Stimulated activated CD8-positive, alpha-beta memory T cell treated with anti-CD3 and anti-CD28 coated beads, Interleukin-7, amount 100 ng/mL, for 4 hours (primary cell): ENCODE results near the gene CHGA.

Source experiments
- DNase-seq, 2 donors: peaks; one replicate each; pipeline ENCODE4 v3.0.0-alpha.2; 2020; ENCODE audit warnings: low read depth in 2 of 2

CHGA gene

DNA sequence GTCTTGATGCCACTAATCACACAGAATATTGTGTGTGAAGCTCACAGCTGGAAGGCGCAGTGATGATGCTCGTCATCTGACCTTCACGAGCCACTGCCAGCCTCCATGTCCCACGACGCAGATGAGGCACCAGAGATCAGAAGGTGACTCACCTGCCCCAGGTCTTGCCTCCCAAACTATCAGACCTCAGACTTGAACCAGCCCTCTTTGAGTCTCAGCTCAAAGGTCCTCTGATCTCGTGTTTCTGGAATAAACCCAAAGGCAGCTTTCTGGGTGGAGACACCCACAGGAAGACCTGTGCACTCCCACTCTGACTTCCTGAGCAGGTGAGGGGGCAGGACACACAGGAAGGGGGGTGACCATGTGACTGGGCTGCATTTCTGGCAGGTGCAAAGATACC, 19.6 kb upstream of the CHGA start:
- peak; percentile 5 for DNase-seq

DNA sequence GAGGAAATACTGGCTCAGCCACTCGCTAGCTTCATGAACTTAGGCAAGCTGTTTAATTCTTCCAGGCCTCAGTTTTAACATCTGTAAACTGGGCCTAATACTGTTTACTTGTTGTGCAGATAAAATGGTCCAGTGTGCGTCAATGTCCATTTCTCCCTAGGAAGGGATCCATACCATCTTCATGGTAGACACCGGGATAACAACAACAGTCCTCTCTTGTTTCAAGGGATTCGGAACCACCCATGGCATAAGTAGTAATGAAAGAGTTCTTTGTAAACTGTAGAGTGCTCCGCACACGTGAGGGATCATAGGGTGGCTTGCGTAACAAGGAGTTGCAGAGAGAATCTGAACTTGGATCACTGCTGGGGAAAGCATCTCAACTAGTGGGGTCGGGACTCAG, 17.3 kb upstream of the CHGA start:
- no peak for DNase-seq

DNA sequence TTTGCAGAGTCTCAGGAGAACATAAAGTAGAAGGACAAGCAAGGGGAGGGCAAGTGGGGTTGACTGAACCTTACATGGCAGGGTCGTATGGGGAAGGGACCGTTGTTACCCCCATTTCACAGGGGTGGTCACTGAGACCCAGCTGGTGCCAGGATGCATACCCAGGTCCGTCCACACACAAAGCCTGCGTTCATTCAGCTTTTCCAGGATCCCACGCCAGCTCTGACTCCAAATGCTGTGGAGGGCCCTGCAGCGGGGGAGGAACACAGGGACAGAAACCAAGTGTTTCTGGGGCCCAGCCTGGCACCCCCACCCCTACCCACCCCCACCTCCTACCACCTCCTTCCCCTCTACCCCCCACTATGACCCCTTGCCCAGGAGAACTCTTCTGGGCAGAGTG, 16.5 kb upstream of the CHGA start:
- no peak for DNase-seq

DNA sequence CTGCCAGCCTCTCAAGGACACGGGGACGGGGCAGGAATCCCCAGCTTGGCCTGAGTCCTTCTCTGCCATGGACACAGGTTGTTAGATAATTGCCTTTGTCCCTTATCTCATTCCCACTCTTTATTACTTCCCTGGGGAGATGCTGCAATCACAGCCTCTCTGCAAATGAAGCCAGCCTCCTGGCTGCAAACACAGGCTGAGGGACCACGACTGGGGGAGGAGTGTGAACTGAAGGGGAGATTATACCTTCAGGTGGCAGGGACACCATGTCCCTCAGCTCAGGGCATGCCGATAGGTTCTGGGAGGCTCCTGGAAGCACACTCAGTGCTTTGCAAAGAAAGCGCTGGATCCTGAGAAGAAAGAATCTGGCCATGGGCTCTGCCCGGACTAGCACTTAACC, 16.1 kb upstream of the CHGA start:
- DNase-seq: no peak

DNA sequence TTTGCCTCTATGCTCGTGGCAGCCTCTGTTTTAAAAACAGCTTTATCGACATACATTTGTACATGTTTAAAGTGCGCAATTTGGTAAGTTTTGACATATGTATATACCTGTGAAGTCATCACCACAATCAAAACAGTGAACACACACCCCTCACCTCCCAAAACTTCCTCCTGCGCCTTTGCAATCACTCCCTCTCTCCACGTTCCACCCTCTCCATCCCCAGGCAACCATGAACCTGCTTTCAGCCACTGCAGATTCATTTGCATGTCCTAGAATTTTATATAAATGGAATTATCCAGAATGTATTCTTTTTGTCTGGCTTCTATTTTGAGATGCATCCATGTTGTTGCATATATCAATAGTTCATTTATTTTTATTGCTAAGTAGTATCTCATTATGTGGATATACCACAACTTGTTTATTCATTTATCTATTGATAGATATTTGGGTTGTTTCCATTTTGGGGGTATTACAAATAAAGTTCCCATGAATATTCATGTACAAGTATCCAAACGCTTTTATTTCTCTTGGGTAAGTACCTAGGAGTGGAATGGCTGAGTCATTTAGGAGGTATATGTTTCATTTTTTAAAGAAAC, 15.5 kb upstream of the CHGA start:
- DNase-seq: no peak

DNA sequence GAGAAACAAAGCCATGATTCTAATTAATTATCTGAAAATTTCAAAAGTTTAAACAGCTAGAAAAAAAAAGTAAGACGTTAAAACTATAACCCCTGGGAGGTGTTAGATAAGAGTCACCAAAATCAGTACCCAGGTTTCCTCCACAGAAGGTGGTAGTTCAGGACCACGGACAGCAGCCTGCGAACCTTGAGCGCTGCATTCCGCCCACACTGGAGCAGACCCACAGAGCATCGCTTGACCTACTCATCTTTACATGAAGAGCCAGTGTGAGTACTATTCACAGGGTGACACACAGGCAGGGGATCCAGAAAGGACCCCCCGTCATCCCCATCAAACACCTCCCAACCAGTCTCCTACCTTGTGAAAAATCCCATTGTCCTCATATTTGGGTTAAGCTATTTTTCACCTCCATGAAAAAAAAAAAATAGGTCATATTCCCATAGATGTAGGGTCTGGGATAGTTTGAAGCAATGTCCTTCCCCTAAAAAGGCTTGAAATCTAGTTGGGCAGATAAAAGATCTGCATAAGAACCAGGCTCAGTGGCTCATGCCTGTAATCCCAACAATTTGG, 8.8 kb upstream of the CHGA start:
- DNase-seq: no peak

DNA sequence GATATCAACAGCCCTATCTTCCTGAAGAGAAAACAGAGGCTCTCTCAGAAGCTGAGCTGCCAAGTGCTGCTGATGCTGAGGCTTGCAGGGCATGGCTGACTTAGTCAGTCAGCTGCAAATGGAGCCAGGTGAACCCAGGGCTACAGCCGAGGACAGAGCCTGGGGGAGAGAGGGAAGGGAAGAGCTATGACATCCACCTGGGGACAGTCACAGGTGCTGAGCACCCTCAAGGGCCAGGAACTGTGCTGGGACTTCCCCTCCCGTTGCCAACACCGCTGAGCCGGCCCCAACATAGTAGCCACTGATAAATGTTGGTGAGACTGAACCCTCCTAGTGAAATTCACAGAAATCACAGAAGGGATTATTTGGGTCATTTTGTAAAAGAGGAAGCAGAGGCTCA, 6.7 kb upstream of the CHGA start:
- DNase-seq: no peak

DNA sequence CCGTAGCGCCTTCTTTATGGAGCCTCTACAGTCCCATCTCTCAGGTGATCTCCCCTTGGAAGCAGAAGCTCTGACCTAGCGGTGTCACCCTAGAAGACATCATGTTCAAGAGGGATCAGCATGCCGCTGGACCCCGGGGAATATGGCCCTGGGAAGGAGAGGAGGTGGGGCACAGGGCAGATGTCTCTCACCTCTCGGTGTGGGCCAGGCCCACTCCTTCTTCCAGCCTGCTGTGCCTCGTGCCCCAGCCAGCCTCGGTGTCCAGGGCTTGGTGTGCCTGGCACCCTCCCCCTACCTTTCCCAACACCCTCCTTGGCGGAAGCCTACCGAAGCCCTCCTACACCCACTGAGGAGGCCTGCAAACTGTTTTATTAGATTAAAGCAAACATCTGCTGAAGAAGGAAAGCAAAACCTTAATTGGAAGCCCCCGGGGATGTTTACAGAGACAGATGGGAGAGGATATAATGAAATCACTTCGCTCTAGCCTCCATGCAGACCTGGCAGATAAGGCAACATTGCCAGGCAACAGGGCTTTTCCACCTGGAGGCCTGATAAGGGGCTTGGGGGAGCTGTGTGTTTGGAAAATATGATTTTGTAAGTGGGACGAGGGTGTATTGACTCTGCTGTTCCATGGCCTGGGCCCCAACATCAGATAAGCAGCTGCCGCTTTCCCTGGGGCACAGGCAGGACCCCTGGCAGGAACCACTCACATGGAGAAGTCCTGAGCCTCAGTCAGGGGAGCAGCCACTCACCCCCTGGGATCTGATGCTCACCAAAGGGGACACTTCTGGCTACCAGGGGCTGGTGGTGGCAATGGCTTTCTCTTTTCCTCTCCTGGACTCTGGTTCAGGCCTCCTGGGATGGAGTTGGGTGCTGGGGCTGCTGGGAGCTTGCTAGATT, 5.7 kb upstream of the CHGA start:
- DNase-seq: no peak

DNA sequence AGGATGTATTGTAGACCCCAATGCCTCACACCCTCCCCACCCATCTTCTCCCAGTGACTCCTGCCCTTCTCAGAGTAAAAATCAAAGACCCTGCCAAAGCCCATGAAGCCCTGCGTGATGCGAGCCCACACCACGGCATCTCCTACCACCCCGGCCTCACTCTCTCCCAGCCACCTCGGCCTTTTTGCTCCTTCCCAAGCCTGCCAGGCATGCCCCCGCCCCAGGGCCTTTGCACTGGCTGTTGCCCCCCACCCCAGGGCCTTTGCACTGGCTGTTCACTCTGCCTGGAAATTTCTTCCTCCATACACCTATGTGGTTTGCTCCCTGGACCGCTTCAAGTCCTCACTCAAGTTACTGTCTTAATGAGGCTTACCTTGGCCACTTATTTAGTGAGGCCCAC, 5.0 kb upstream of the CHGA start:
- DNase-seq: no peak

DNA sequence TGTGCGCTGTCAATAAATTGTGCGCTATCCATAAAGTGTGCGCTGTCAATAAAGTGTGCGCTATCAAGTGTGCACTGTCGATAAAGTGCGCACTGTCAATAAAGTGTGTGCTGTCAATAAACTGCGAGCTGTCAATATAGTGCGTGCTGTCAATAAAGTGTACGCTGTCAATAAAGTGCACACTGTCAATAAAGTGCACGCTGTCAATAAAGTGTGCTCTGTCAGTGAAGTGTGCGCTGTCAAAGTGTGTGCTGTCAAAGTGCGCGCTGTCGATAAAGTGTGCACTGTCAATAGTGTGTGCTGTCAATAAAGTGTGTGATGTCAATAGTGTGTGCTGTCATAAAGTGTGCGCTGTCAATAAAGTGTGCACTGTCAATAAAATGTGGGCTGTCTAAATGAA, 2.9 kb upstream of the CHGA start:
- no peak for DNase-seq

DNA sequence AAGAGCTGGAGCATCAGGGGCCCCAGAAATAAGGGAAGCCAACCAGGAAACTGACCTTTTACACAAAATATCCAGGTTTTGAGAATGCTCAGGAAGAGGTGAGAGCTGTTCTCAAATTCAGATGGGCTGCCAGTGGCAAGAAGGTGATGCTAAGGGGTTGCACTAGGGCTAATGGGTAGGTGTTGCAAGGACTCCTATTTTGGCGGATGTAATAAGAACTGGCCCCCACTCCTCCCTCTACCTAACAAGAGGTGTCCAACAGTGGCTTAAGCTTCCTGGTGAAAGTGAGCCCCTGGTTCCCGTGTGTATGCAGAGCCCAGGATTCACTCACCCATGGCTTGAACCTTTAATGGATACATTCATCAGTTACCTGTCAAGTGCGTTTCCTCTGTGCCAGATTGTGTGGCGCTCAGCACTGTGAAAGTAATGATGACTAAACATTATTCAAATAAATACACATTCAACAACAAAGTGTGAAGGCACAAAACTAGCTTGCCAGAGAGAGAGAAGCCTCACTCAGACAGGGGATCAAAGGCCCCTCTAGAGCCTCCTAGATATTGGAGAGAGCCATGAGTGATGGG, 705 bp upstream of the CHGA start:
- DNase-seq: no peak

DNA sequence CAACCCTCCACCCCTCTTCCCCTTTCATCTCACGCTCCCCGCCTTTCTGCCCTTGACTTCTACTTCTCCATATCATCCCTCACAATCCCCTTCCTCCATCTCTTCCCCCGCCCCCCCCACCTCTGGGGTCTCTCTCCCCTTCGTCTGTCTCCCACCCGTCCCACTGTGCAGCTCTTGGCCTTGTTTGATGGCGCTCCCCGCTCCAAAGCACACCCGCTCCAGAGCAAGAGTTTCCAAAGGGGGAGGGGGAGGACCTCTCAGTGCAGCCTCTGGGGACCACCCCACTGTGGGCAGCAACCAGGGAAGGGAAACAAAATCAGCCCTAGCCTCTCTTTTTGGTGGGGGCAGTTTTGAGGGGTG, 774 bp downstream of the CHGA start:
- DNase-seq: no peak

DNA sequence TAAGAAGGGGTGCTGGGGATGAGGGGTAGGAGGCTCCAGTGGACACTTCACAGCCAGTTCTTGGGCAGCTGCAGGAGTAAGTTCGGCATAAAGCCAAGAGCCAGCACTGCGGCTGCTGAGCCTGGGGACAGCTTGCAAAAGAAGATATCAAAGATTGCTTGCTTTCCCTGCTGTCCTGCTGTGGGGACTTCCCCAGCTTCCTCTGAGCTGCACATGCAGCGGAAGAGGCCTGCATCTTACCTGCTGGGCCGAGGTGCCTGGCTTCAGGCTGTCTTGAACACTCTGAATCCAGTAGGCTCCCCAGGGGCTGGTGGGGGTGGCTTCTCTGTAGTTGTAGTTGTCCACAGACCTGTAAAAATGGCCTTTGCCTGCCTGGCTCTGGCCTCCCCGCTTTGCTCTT, 1.3 kb downstream of the CHGA start:
- DNase-seq: no peak

DNA sequence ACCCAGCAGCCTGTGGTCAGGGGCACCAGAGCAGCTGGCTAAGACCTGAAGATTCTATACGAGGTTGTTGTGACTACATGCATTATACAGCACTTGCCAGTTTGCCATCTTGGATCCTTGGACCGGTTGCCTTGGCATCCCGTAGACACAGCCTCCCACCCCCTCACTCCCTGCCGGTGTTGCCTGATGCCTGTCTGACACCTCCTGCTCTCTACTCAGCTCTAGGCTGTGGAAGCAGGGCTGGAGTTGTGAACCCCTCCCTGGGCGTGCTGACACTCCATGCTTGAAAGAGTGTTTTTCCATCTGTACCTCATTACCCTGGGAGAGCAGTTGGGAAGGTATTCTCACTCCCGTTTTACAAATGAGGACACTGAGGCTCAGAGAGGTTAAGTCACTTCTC, 2.5 kb downstream of the CHGA start:
- DNase-seq: no peak

DNA sequence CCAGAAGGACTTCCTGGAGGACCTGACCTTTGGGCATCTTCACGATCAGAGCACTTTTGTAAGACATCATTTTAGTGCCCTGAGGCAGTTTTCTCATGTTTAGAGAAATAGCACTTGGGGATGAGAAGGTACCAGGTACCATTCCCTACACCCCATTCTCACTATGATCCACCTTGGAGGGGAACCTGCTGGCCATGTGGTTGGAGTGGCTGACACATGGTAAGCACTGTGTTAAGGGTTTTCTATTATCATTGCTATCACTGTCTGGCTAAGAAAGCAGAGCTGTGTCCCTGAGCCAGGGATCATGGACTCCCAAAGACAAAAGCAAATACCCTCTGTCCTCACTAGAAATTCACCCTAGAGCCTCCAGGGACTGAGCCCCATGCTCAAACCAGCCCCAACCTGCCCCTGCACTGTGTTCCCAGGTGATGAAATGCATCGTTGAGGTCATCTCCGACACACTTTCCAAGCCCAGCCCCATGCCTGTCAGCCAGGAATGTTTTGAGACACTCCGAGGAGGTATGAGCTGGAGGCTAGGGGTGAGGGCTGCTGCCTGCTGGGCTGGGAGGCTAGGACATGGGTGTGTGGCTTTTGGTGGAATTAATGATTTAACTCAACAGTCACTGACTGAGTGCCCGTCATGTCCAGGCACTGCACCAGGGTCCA, 3.4 kb downstream of the CHGA start:
- DNase-seq: no peak

DNA sequence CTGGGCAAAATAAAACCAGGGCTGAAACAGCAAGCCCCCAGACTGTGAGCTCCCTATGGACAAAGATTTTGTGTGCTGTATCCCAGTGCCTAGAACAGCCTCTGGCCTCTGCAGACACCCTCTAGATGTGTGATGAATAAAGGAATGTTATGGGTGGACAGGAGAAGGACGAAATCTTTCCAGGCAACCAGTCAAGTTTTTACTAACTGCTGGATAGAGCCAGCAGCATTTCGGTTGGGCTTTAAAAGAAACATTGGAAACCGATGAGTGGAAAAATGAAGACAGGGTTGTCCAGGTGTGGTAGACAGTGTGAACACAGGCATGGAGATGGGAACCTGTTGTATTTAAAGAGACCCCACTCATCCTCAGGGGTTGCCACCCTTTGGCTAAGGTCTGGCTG, 4.0 kb downstream of the CHGA start:
- DNase-seq: no peak

DNA sequence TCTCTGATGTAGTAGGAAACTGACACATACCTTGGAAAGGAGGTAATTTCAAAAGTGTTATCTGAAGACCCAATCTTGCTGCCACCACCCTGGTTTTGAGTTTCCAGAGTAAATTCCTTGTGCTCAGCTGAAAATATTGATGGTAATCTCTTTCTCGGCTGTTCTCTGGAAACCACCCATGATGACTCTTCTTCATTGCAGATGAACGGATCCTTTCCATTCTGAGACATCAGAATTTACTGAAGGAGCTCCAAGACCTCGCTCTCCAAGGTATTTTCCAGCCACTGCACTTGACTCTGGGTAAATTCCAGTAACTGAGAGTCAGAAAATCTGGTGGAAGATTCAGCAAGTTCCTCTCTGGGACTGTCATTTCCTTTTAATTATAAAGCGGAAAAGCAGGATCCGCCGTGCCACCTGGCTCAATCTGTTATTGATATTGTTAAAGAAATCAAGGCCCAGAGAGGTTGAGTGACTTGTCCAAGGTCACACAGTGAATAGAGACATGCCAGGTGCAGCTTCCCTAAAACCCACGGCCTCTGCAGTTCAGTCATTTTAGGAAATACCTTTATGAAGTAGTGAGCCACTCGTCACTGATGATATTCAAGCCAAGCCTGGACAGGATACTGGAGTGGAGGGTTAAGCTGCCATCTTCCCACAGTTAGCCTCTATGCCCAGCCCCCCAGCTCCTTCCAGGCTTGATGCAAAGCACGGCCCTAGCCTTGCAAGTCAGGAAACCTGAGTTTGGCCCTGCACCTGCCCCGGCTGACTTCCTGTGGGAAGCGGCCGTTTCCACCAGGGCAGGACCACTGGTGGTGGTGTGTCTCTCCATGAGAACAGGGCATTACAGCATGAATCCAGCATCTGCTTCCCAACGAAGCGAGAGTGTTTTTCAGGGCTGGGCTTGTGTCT, 4.7 kb downstream of the CHGA start:
- DNase-seq: no peak

DNA sequence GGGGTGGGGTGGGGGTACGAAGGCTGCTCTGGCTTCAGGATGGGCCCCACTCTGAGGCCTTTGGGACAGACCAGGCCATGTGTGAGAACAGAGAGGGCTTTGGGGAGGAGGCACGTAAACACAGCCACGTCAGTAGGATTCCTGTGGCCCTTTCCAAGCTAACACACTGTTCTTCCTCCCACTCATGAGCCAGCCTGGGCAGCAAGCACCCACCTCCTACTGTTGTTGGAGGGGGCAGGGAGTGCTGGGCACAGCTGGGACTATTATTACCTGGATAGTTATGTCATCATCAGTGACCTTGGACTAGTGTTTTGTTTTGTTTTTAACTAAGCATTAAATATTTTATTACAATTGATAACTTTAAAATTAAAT, 5.3 kb downstream of the CHGA start:
- DNase-seq: no peak

DNA sequence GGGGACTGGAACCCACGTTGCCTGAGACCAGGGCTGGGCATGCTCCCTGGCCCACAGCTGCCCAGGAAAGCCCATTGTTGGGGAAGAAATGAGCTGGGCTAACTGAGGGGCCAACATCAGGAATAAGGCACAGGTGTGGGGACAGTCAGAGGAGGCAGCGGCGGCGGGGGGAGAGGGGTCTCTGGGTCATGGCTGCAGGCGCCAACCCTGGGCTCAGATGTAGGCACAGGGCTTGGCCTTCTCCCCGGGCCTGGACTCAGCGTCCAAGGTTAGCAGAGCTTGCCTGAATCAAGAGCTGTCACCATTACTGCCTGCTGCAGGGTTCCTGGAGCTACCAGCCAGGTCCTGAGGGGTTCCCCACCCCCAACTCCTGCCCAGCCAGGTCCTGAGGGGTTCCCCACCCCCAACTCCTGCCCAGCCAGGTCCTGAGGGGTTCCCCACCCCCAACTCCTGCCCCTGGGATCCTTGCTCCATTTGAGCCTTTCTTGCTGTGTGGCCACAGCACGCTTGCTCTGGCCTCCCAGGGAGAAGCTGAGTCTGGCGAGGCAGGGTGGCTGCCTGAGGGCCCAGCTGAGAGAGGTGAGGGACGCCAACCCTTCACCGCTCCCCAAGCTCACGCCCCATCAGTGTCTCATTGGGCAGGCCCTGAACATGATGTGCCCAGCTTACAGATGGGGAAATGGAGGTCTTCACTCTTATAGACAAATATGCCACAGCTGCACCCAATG, 6.2 kb downstream of the CHGA start:
- no peak for DNase-seq

DNA sequence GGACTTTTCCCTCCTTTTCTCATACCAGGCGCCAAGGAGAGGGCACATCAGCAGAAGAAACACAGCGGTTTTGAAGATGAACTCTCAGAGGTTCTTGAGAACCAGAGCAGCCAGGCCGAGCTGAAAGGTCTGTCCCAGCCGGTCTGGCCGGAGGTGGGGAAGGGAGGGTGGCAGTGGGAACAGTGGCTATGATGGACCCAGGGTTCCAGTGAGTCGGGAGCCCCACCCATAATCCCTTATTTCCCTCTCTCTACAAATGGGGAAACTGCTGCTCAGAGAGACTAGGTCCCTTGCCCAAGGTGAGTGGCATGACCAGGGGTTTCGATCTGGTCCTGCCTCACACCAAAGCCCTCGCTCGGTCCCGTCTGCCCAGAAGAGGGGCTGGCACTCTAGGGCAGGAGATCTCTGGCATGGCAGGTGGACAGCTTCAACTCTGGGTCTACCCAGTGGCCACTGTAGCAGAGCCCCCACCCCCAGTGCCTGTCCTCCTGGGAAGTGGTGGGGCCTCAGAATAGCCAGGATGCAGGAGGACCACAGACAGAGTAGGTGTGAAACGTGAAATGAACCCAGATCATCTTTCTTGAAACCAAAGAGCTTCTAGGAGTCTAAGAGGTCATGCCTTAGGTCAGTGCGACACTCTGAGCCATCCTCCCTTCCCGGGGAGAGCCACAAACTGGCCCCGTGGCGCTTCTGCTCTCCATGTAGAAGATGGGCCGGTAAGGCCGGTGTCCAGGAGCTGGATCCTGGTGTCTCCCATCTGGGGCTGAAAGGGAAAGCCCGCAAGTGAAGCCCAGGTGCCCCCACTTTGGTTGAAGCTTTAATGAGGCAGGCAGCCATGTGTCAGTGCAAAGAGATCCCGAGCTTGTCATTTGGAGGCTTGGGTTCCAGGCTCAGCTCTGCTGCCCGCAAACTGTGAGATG, 7.0 kb downstream of the CHGA start:
- no peak for DNase-seq
